ENCODE data around the gene ATP1B1. TPM values are rescaled to one million over a fixed set of nuclear protein-coding genes. Genes with fewer than 3 reads are reported as not detected.
A peak's percentile ranks its signal among the peaks of the same experiment; 100 is the strongest.

Gene ATP1B1
- total RNA-seq, 4 donors from 2014 or later, result 94.8 to 137 (median 103) TPM

DNA sequence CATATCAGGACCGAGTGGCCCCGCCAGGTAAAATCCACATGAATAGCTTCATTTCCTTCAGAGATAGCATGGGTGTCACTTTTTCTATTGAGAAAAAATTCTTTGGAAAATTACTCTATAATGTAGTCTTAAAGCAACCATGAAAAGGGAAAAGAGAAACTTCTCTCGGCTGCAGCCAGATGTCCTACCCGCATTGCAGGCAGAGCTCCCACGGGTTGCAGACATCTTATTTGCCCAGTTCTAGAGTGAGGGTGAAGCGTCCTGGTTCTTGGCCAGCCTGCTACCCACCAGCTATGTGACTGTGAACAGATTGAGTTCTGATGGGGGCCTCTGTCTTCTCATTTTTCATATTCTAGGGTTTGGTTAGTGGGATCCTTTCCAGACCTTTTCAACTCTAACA is 5.0 kb downstream of the ATP1B1 start:
- Histone ChIP-seq H3K4me1 (peaks cover 9 to 90% (median 18%) of the 10 kb centered on the region in 3 donors), H3K9me3 (no peaks in the 10 kb centered on the region), H3K36me3 (peaks cover 5 to 26% of the 10 kb centered on the region in 2 donors), H3K27me3 (no peaks in the 10 kb centered on the region), H3K4me3 (peak overlapping the region in 1 of 2 donors; percentile 94), H3K27ac (peak overlapping the region; percentile 87 to 96 (median 95))
- no peak for ATAC-seq
- no peak for TF ChIP-seq POLR2AphosphoS5 (IDR thresholded peaks at IDR 0.05)
- TF ChIP-seq, protein P1, sequence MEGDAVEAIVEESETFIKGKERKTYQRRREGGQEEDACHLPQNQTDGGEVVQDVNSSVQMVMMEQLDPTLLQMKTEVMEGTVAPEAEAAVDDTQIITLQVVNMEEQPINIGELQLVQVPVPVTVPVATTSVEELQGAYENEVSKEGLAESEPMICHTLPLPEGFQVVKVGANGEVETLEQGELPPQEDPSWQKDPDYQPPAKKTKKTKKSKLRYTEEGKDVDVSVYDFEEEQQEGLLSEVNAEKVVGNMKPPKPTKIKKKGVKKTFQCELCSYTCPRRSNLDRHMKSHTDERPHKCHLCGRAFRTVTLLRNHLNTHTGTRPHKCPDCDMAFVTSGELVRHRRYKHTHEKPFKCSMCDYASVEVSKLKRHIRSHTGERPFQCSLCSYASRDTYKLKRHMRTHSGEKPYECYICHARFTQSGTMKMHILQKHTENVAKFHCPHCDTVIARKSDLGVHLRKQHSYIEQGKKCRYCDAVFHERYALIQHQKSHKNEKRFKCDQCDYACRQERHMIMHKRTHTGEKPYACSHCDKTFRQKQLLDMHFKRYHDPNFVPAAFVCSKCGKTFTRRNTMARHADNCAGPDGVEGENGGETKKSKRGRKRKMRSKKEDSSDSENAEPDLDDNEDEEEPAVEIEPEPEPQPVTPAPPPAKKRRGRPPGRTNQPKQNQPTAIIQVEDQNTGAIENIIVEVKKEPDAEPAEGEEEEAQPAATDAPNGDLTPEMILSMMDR (IDR thresholded peaks at IDR 0.05), result peak in 1 of 4 experiments; percentile 33
- 34 to 64% methylated on average over 5 to 6 of the region's 6 CpGs for WGBS, 2 donors (ENCODE audit: low coverage in 1 of 2)

- ATAC-seq, result no peak
- Histone ChIP-seq H3K4me1 (peaks cover 9 to 97% (median 25%) of the 10 kb centered on the region in 3 donors), H3K27ac (peak overlapping the region; percentile 87 to 96 (median 93)), H3K27me3 (no peaks in the 10 kb centered on the region), H3K36me3 (peaks cover 5 to 31% of the 10 kb centered on the region in 2 donors), H3K4me3 (no peak overlapping the region), H3K9me3 (no peaks in the 10 kb centered on the region)
- 11 to 50% methylated on average over 5 of the region's 6 CpGs for WGBS, 2 donors (ENCODE audit: low coverage in 1 of 2)
- TF ChIP-seq POLR2A (IDR thresholded peaks at IDR 0.05) (no peak), POLR2AphosphoS5 (IDR thresholded peaks at IDR 0.05) (no peak), EP300 (IDR thresholded peaks at IDR 0.05) (no peak)
- TF ChIP-seq, protein P1 (IDR thresholded peaks at IDR 0.05), result no peak
These were observed 5.8 kb downstream of the ATP1B1 start for GRCh38 chr1:169112241-169112640.

- Histone ChIP-seq H3K36me3 (peaks cover 5 to 33% of the 10 kb centered on the region in 2 donors), H3K4me3 (no peak overlapping the region), H3K27ac (peak overlapping the region; percentile 87 to 96 (median 93)), H3K27me3 (no peaks in the 10 kb centered on the region), H3K9me3 (no peaks in the 10 kb centered on the region), H3K4me1 (peaks cover 14 to 99% (median 25%) of the 10 kb centered on the region in 3 donors)
- ATAC-seq, result peak; percentile 73
- WGBS, 2 donors (ENCODE audit: low coverage in 1 of 2), result 53 to 60% methylated on average over 1 to 3 of the region's 4 CpGs
- TF ChIP-seq, protein P1 (IDR thresholded peaks at IDR 0.05), result no peak
- TF ChIP-seq POLR2AphosphoS5 (IDR thresholded peaks at IDR 0.05), result peak; percentile 72
These were observed 7.2 kb downstream of the ATP1B1 start for GRCh38 chr1:169113613-169114119.

DNA sequence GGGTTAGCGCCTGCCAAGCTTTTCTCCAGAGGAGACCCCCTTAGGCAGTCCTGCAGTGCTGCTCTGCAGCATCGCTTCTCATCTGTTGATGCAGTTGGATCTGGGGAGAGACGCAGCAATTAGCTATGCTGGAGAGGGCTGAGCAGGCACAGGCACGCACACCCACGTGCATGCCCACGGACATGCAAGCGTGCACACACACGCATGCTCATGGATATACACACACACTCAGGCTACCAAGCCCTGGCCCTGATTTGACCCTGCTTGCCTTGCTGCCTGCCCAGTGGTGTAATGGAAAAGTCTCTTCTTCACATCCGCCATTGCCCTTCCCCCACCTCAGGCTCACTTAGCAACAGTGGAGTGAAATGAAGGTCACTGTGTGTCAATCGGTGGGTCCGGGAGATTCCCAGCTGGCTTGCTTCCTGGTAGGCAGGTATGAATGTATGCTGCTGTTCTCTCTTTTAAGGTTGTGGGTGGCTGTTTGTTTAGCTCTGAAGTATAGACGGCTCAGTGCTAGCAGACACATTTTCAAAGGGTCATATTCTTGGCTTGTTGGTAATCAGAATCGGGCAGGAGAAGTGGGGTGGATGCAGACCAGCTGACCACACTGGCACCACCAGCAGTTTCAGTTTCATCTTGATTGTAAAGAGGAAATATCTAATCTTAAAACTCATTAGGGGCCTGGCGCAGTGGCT is 9.5 kb downstream of the ATP1B1 start:
- Histone ChIP-seq H3K36me3 (peaks cover 5 to 37% of the 10 kb centered on the region in 2 donors), H3K4me3 (peak overlapping the region in 1 of 2 donors; percentile 26), H3K9me3 (no peaks in the 10 kb centered on the region)

More for the DNA sequence above, 9.5 kb downstream of the ATP1B1 start:
- peak overlapping the region; percentile 19 to 96 (median 80) for H3K27ac ChIP-seq
- 30% methylated on average over 6 to 7 of the region's 14 CpGs for WGBS, 2 donors (ENCODE audit: low coverage in 1 of 2)
- ATAC-seq, result peak; percentile 48
- peaks cover 17 to 97% (median 30%) of the 10 kb centered on the region in 3 donors for H3K4me1 ChIP-seq
- H3K27me3 ChIP-seq, result no peaks in the 10 kb centered on the region
- TF ChIP-seq POLR2AphosphoS5 (IDR thresholded peaks at IDR 0.05) (no peak), POLR2A (IDR thresholded peaks at IDR 0.05) (no peak), EP300 (IDR thresholded peaks at IDR 0.05) (no peak)
- TF ChIP-seq, protein P1 (IDR thresholded peaks at IDR 0.05), result no peak

Data from gastroesophageal sphincter (tissue), 4 donors.